ENCODE results near the gene LRRC8D.
"Not testable (repeated sequence)": the region's sequence is repeated elsewhere in the genome, so short reads cannot be mapped to it uniquely, and the experiment has no call there.

LRRC8D gene

GRCh38 chr1:89820422-89821321 lies at the start of gene LRRC8D:
Gene LRRC8D (plus strand): TSS chr1:89821032. CDS start chr1:89933069, 112,037 bp downstream.
- peak; percentile 94 for DNase-seq (ENCODE audit: low spot score)

GRCh38 chr1:89771991-89772560 lies 48.8 kb upstream of the LRRC8D start:
- no peak for DNase-seq (ENCODE audit: low spot score)

GRCh38 chr1:89776104-89776503 lies 44.7 kb upstream of the LRRC8D start:
- not testable (repeated sequence) for DNase-seq (ENCODE audit: low spot score)

GRCh38 chr1:89777271-89777670 lies 43.6 kb upstream of the LRRC8D start:
- DNase-seq (ENCODE audit: low spot score) = not testable (repeated sequence)

GRCh38 chr1:89779151-89779940 lies 41.5 kb upstream of the LRRC8D start:
- DNase-seq (ENCODE audit: low spot score) = no peak

GRCh38 chr1:89780721-89781120 lies 40.1 kb upstream of the LRRC8D start:
- peak; percentile 80 for DNase-seq (ENCODE audit: low spot score)

GRCh38 chr1:89781494-89782126 lies 39.2 kb upstream of the LRRC8D start:
- no peak for DNase-seq (ENCODE audit: low spot score)

GRCh38 chr1:89786628-89787214 lies 34.1 kb upstream of the LRRC8D start:
- DNase-seq (ENCODE audit: low spot score) = no peak

GRCh38 chr1:89790592-89790991 lies 30.2 kb upstream of the LRRC8D start:
- no peak for DNase-seq (ENCODE audit: low spot score)

GRCh38 chr1:89791064-89791726 lies 29.6 kb upstream of the LRRC8D start:
- DNase-seq (ENCODE audit: low spot score) = no peak

GRCh38 chr1:89794406-89794805 lies 26.4 kb upstream of the LRRC8D start:
- no peak for DNase-seq (ENCODE audit: low spot score)

- not testable (repeated sequence) for DNase-seq (ENCODE audit: low spot score)
These were observed 25.3 kb upstream of the LRRC8D start for GRCh38 chr1:89795571-89795970.

GRCh38 chr1:89797876-89798275 lies 23.0 kb upstream of the LRRC8D start:
- not testable (repeated sequence) for DNase-seq (ENCODE audit: low spot score)

GRCh38 chr1:89799495-89799894 lies 21.3 kb upstream of the LRRC8D start:
- no peak for DNase-seq (ENCODE audit: low spot score)

GRCh38 chr1:89800022-89800655 lies 20.7 kb upstream of the LRRC8D start:
- DNase-seq (ENCODE audit: low spot score) = no peak

- DNase-seq (ENCODE audit: low spot score) = no peak
These were observed 20.1 kb upstream of the LRRC8D start for GRCh38 chr1:89800718-89801117.

GRCh38 chr1:89802051-89802450 lies 18.8 kb upstream of the LRRC8D start:
- no peak for DNase-seq (ENCODE audit: low spot score)

GRCh38 chr1:89802841-89803240 lies 18.0 kb upstream of the LRRC8D start:
- DNase-seq (ENCODE audit: low spot score) = no peak

- peak; percentile 96 for DNase-seq (ENCODE audit: low spot score)
These were observed 16.1 kb upstream of the LRRC8D start for GRCh38 chr1:89804642-89805237.

GRCh38 chr1:89806616-89807015 lies 14.2 kb upstream of the LRRC8D start:
- no peak for DNase-seq (ENCODE audit: low spot score)

Data from Ammon's horn (tissue), 1 donor.